Transverse colon (tissue), 4 donors: Measurements from ENCODE around the gene PTPN11. TPM values are rescaled to one million over a fixed set of nuclear protein-coding genes. Genes with fewer than 3 reads are reported as not detected.

Source experiments
- DNase-seq: peaks from one replicate; pipeline ENCODE4 v3.0.0-alpha.2; 2019
- H3K27ac ChIP-seq, 4 donors: fragments of 200-600 bp; sonication (generic); 2 replicates each; pipeline ENCODE4 v1.5.1; 2016 to 2018; ENCODE audit warnings: inconsistent platforms in 4 of 4
- H3K27me3 ChIP-seq: fragments of 200-600 bp; sonication (generic); 2 replicates; pipeline ENCODE4 v1.5.1; 2017; ENCODE audit warnings: inconsistent platforms
- H3K36me3 ChIP-seq, 4 donors: fragments of 200-600 bp; sonication (generic); 2 replicates each; pipeline ENCODE4 v1.5.1; 2017 to 2019; ENCODE audit warnings: inconsistent platforms in 4 of 4
- H3K4me1 ChIP-seq, 4 donors: fragments of 200-600 bp; sonication (generic); 2 replicates each; pipeline ENCODE4 v1.5.1; 2017 to 2020; ENCODE audit warnings: inconsistent platforms in 4 of 4
- H3K4me3 ChIP-seq, 4 donors: fragments of 200-600 bp; sonication (generic); 1 replicate in 1 of 4; 2 replicates in 3 of 4; pipeline versions ENCODE4 v1.5.1 to v1.6.1; 2017 to 2019; ENCODE audit warnings: inconsistent platforms in 4 of 4
- H3K9me3 ChIP-seq, 2 donors: fragments of 200-600 bp; sonication (generic); 2 replicates each; pipeline ENCODE4 v1.5.1; 2017 to 2019; ENCODE audit warnings: inconsistent platforms in 2 of 2
- EP300 ChIP-seq: sonication (generic); formaldehyde crosslinking; IDR thresholded peaks from one replicate; pipeline ENCODE4 v1.6.1; 2017; ENCODE audit warnings: antibody characterized with exemption, low read depth
- POLR2A ChIP-seq: fragments of 450-650 bp; IDR thresholded peaks from one replicate; pipeline ENCODE4 v1.6.1; 2016; ENCODE audit warnings: antibody characterized with exemption, mild to moderate bottlenecking, moderate library complexity
- POLR2AphosphoS5 ChIP-seq, 3 donors: sonication (generic); formaldehyde crosslinking; IDR thresholded peaks; one replicate each; pipeline ENCODE4 v1.6.1; 2016; ENCODE audit warnings: antibody characterized with exemption in 3 of 3
- WGBS, 2 donors: methylation state at CpG; one replicate each; pipeline ENCODE4 v1.1.5; 2018; ENCODE audit warnings: low coverage in 1 of 2; 5-methylcytosine and 5-hydroxymethylcytosine counted together
- in situ Hi-C, 4 donors: fragments of 200-750 bp; cut with MboI; loops; one replicate each; pipeline versions ENCODE4 v1.15.0 to v1.15.1; 2017; ENCODE audit warnings: low sequenced_read_pairs in 3 of 4, low pct_ligation_motif_present in 1 of 4, low pct_unique_long_range_greater_than_20kb in 1 of 4
- intact Hi-C: fragments of 100-400 bp; cut with DNase I; formaldehyde crosslinking; loops from one replicate; pipeline ENCODE4 v1.15.1; 2023; ENCODE audit warnings: low total_unique reads
- total RNA-seq, 4 donors: library from RNA; depleted of rRNA; stranded (reverse); fragments of >200 nt; gene quantifications; one replicate each; pipeline ENCODE4 v1.1.0, GENCODE V29; 2016
- TF ChIP-seq, protein P1 (sequence below), 5 experiments: fragments of 200-600 bp in 3 of 5; fragments of 450-650 bp in 2 of 5; sonication (generic) in 3 of 5; IDR thresholded peaks; 1 replicate in 2 of 5; 2 replicates in 3 of 5; pipeline ENCODE4 v1.5.1; 2016 to 2017; ENCODE audit warnings: antibody characterized with exemption in 5 of 5, inconsistent platforms in 3 of 5, mild to moderate bottlenecking in 2 of 5, moderate library complexity in 1 of 5

The PTPN11 gene
- total RNA-seq, 4 donors from 2014 or later = 46.4 to 56.7 (median 50.3) TPM

DNA sequence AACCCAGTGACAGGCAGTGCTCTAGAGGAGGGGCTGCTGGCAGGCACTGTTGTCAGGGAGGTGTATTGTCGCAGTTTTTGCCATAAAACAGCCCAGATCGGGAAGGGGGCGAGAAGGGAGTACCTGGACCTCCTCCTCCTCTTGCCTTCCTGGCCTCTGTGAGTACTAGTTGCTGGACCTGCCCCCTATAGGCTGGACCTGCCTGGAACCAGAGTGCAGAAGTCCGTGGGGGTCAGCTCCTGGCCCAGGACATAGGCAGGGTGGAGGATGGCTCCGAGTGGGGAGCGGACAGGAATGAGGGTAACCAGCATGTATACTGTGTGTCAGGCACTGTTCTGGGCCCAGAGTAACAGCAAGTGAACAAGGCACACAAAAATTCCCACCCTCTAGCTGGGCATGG, 116.3 kb downstream of the PTPN11 start:
- DNase-seq = no peak
- Histone ChIP-seq H3K4me1 (no peaks in the 10 kb centered on the region), H3K4me3 (no peak overlapping the region), H3K27ac (no peak overlapping the region), H3K27me3 (no peaks in the 10 kb centered on the region), H3K36me3 (no peaks in the 10 kb centered on the region), H3K9me3 (no peaks in the 10 kb centered on the region)
- 83% methylated on average over 4 to 6 of the region's 6 CpGs for WGBS, 2 donors
- TF ChIP-seq POLR2A (no peak), POLR2AphosphoS5 (IDR thresholded peaks at IDR 0.05) (no peak), EP300 (no peak)
- TF ChIP-seq, protein P1, sequence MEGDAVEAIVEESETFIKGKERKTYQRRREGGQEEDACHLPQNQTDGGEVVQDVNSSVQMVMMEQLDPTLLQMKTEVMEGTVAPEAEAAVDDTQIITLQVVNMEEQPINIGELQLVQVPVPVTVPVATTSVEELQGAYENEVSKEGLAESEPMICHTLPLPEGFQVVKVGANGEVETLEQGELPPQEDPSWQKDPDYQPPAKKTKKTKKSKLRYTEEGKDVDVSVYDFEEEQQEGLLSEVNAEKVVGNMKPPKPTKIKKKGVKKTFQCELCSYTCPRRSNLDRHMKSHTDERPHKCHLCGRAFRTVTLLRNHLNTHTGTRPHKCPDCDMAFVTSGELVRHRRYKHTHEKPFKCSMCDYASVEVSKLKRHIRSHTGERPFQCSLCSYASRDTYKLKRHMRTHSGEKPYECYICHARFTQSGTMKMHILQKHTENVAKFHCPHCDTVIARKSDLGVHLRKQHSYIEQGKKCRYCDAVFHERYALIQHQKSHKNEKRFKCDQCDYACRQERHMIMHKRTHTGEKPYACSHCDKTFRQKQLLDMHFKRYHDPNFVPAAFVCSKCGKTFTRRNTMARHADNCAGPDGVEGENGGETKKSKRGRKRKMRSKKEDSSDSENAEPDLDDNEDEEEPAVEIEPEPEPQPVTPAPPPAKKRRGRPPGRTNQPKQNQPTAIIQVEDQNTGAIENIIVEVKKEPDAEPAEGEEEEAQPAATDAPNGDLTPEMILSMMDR (IDR thresholded peaks at IDR 0.05) = no peak
- in situ Hi-C loops (no loop called here), intact Hi-C loops (no loop called here)

DNA sequence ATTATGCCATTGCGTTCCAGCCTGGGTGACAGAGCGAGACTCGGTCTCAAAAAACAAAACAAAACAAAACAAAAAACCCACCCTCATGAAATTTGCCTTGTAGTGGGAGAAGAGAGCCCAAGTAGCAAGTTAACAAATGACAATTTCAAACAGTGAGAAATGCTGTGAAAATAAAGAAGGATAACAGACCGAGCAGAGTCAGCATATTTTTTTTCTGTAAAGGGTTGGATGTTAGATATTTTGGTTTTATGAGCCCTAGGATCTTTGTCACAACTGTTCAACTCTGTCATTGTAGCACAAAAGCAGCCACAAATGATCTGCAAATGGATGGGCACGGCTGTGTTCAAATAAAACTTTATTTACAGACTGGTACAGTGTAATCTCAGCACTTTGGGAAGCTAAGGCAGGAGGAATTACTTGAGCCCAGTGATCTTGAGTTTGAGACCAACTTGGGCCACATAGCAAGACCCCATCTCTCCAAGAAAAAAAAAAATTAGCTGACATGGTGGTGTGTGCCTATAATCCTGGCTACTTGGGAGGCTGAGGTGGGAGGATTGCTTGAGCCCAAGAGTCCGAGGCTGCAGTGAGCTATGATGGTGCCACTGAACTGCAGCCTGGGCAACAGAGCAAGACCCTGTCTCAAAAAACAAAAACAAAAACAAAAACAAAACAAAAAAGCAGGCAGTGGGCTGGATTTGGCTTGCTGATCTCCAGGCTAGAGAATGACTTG, 117.1 kb downstream of the PTPN11 start:
- in situ Hi-C loops = no loop called here
- Histone ChIP-seq H3K27ac (no peak overlapping the region), H3K4me1 (no peaks in the 10 kb centered on the region), H3K4me3 (no peak overlapping the region), H3K9me3 (no peaks in the 10 kb centered on the region), H3K36me3 (no peaks in the 10 kb centered on the region), H3K27me3 (no peaks in the 10 kb centered on the region)
- intact Hi-C loops = loop anchor here (1.0 kb wide), 1 partner anchor 27 kb away; no protein-coding TSS in a partner anchor
- no peak for DNase-seq
- WGBS, 2 donors = 76 to 77% methylated on average over 5 to 6 of the region's 6 CpGs
- TF ChIP-seq POLR2A = no peak
- no peak for TF ChIP-seq POLR2AphosphoS5 (IDR thresholded peaks at IDR 0.05)
- TF ChIP-seq, protein P1 (IDR thresholded peaks at IDR 0.05) = no peak
- no peak for TF ChIP-seq EP300

DNA sequence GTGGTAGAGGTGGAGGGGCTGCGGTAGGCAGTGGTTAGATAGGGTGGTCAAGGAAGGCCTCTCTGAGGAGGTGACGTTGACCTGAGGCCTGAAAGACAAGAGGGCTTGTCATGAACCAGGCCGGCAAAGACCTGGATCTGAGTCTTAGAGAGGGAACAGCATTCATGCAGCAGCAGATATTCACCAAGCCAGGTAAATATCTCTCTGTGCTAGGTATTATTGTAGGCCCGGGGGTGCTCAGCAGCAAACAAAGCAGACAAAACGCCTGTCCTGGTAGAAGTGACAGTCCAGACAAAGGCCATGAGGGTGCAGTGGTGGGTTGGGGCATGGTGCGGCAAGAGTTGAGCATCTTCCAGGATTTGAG, 117.6 kb downstream of the PTPN11 start:
- TF ChIP-seq POLR2AphosphoS5 (IDR thresholded peaks at IDR 0.05) = no peak
- TF ChIP-seq POLR2A = no peak
- TF ChIP-seq, protein P1 (IDR thresholded peaks at IDR 0.05) = no peak
- no peak for TF ChIP-seq EP300
- no peaks in the 10 kb centered on the region for H3K27me3 ChIP-seq
- H3K27ac ChIP-seq = no peak overlapping the region
- H3K4me1 ChIP-seq = no peaks in the 10 kb centered on the region
- in situ Hi-C loops (no loop called here), intact Hi-C loops (loop anchor here (1.0 kb wide), 1 partner anchor 27 kb away; no protein-coding TSS in a partner anchor)
- H3K4me3 ChIP-seq = no peak overlapping the region
- H3K36me3 ChIP-seq = no peaks in the 10 kb centered on the region
- H3K9me3 ChIP-seq = no peaks in the 10 kb centered on the region
- DNase-seq = no peak
- 86 to 100% methylated on average over 1 to 6 of the region's 6 CpGs for WGBS, 2 donors

DNA sequence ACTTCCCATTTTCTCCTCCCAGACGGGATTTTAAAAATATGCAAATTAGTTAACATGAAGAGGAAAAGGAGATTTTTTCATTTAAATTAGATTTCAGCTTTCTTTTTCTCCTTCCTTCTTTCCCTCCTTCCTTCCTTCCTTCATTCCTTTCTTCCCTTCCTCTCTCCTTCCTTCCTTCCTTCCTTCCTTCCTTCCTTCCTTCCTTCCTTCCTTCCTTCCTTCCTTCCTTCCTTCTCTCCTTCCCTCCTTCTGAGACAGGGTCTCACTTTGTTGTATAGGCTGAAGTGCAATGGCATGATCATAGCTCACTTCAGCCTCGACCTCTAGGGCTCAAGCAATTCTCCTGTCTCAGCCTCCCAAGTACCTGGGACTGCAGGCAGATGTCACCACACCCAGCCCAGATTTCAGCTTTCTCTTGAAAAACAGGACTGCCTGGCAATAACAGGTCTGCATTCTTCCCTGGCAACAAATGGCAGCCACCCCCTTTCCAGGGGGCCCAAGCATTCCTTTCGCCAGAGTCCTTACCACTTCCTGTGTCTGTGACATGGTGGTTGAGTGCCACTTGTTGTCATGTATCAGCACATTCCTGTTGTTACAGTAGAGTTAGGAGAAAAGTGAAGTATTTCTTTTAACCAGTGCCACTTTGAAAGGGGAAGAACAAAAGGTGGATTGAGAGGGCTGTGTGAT, 119.1 kb downstream of the PTPN11 start:
- Histone ChIP-seq H3K27me3 (no peaks in the 10 kb centered on the region), H3K9me3 (no peaks in the 10 kb centered on the region), H3K4me3 (no peak overlapping the region), H3K36me3 (no peaks in the 10 kb centered on the region), H3K4me1 (no peaks in the 10 kb centered on the region), H3K27ac (no peak overlapping the region)
- 22 to 32% methylated on average over 1 to 3 of the region's 3 CpGs for WGBS, 2 donors
- no peak for TF ChIP-seq POLR2A
- TF ChIP-seq, protein P1 (IDR thresholded peaks at IDR 0.05) = no peak
- no peak for TF ChIP-seq POLR2AphosphoS5 (IDR thresholded peaks at IDR 0.05)
- TF ChIP-seq EP300 = no peak
- no peak for DNase-seq
- intact Hi-C loops = no loop called here
- in situ Hi-C loops = no loop called here
